ENCODE results near the gene SH2D1B.

The SH2D1B gene

DNA sequence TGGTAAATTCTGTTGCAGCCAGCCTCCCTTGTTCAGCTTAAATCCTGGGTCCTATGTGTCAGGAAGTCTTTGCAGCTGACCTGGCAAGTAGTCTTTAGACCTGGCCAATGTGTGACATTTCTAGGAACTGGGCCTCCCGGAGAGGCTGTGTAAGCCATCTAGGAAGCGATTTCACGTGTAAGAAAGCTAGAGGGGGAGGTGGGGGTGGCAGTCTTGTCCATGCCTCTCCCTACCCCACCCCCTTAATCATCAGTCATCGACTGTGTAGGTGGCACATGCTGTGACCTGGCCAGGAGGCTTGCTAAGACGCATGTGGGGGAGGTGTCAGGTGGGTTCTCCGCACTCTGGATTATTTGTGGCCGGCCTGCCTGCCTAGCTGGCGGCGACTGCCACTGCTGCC is 22.0 kb downstream of the SH2D1B start:
- DNase-seq (ENCODE audit: low read depth), result no peak
- TF ChIP-seq, protein P1, sequence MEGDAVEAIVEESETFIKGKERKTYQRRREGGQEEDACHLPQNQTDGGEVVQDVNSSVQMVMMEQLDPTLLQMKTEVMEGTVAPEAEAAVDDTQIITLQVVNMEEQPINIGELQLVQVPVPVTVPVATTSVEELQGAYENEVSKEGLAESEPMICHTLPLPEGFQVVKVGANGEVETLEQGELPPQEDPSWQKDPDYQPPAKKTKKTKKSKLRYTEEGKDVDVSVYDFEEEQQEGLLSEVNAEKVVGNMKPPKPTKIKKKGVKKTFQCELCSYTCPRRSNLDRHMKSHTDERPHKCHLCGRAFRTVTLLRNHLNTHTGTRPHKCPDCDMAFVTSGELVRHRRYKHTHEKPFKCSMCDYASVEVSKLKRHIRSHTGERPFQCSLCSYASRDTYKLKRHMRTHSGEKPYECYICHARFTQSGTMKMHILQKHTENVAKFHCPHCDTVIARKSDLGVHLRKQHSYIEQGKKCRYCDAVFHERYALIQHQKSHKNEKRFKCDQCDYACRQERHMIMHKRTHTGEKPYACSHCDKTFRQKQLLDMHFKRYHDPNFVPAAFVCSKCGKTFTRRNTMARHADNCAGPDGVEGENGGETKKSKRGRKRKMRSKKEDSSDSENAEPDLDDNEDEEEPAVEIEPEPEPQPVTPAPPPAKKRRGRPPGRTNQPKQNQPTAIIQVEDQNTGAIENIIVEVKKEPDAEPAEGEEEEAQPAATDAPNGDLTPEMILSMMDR (IDR thresholded peaks at IDR 0.05; ENCODE audit: insufficient read depth, low read depth, low read length, missing control alignments), result no peak
- no peak overlapping the region for H3K4me3 ChIP-seq (ENCODE audit: low read depth, low read length)

DNA sequence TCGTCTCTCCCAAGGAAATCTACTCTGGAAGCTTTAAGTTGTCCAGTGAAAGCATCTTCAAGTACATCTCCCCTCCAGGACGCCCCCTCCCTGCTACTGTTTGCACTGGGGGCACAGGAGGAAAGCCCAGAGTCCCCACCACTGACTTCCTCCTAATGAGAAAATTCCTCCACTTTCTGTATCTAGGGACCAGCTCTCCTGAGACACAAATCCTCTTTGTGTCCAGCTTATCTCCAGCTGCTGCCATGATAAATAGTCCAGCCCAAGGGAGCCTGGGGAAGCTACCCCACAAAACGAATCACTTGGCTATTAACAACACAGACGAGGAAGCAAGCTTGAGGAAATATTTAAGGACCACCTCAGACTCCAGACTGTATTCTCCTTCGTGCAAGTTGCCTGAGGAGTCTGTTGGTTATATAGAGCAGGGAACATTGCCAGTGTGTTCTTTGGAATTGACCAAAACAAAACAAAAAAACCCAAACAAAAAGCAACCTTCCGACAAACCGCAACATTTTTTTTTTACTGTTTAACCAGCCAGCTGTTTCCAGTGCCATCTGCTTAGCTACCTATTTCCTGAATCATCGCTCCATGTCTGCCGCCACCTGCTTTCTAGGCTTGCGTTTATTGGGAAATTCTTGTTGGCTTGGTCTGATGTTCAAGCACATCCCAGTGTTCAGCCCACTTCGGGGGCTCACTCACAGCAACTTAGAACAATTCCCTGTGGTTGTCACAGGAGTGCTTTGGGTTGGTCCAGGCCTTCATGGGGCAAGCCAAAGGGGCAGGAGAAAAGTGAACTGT is 22.7 kb downstream of the SH2D1B start:
- H3K4me3 ChIP-seq (ENCODE audit: low read depth, low read length), result no peak overlapping the region
- DNase-seq (ENCODE audit: low read depth), result no peak
- TF ChIP-seq, protein P1 (IDR thresholded peaks at IDR 0.05; ENCODE audit: insufficient read depth, low read depth, low read length, missing control alignments), result no peak

DNA sequence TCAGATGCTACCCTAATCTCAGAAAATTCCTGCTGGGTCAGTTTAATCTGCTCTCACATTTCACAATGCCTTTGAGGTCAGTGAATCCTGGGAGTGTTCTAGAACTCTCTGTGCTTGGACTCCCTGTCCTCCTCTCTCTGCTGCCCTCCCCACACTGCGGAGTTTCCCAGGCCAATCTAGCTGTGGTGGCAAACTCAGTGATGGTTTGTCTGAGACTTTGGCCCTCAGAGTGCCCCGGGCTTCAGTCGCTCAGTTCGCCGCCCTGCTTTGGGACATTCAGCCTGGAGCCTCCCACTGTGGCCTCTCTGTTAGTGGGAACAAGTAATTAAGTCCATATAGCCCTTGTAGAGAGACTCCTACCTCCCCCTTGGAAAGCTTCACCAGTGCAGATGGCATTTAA is 23.3 kb downstream of the SH2D1B start:
- no peak for DNase-seq (ENCODE audit: low read depth)
- TF ChIP-seq, protein P1 (IDR thresholded peaks at IDR 0.05; ENCODE audit: insufficient read depth, low read depth, low read length, missing control alignments), result no peak
- H3K4me3 ChIP-seq (ENCODE audit: low read depth, low read length), result no peak overlapping the region

DNA sequence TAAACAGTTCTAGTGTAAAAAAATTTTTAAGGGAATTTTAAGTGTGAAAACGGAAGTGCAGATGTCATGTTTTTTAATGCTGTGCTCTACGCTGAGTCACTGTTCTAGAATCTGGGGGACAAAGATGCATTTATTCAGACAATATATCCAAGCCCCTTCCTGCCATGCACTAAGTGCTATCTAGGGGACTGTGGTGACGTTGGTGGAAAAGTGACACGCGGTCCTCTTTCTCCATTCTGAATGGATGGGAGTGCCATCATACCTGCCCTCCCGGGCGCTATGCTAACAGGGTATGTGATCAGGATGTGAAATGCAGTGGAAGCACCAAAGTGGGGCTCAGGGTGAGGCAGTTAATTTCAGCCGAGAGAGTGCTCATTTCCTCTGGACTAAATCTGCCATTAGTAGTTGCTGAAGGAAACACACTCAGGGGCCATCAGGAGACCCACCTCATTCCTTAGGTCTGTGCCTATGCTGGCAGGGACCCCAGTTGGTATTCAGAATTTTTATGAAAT is 23.8 kb downstream of the SH2D1B start:
- DNase-seq (ENCODE audit: low read depth), result no peak
- no peak overlapping the region for H3K4me3 ChIP-seq (ENCODE audit: low read depth, low read length)
- TF ChIP-seq, protein P1 (IDR thresholded peaks at IDR 0.05; ENCODE audit: insufficient read depth, low read depth, low read length, missing control alignments), result no peak

DNA sequence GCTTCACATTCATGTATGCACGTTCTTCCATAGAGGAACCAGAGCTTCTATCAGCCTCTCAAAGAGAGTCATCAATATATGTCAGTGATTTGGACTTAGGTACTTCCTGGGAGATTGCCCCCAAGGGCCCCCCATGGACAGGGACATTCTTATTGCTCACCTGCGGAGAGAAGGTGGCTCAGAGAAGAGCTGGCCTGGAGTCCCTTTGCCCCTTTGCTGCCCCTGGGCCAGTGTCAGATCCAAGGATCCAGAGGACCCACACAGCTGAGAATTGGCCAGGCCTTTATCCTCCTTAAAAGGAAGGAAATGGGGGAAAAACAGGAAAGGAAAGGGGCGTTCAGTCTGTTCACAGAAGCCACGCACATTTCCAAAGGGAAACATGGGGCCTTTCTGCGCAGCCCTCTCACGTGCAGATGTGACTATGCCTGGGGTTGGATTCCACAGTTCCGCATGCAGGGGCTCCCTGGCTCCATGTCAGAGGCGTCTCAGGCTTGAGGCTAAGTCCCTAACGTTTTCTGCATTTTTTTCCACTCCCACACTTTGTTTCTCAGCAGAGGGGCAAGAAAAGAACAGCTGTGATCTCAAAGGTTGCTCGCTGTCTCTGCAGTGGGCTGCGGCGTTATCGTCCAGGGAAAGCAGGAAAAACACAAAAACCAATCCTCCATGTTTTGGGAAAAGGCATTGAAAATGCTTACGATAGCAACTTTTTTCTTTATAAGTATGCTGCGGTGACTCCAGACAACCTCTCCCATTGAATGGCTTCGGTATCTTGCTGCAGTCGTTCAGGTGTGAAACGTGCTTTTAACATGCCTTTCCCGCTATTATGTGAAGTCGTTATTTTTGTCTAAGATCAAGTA is 24.5 kb downstream of the SH2D1B start:
- TF ChIP-seq, protein P1 (IDR thresholded peaks at IDR 0.05; ENCODE audit: insufficient read depth, low read depth, low read length, missing control alignments), result no peak
- no peak for DNase-seq (ENCODE audit: low read depth)
- no peak overlapping the region for H3K4me3 ChIP-seq (ENCODE audit: low read depth, low read length)

DNA sequence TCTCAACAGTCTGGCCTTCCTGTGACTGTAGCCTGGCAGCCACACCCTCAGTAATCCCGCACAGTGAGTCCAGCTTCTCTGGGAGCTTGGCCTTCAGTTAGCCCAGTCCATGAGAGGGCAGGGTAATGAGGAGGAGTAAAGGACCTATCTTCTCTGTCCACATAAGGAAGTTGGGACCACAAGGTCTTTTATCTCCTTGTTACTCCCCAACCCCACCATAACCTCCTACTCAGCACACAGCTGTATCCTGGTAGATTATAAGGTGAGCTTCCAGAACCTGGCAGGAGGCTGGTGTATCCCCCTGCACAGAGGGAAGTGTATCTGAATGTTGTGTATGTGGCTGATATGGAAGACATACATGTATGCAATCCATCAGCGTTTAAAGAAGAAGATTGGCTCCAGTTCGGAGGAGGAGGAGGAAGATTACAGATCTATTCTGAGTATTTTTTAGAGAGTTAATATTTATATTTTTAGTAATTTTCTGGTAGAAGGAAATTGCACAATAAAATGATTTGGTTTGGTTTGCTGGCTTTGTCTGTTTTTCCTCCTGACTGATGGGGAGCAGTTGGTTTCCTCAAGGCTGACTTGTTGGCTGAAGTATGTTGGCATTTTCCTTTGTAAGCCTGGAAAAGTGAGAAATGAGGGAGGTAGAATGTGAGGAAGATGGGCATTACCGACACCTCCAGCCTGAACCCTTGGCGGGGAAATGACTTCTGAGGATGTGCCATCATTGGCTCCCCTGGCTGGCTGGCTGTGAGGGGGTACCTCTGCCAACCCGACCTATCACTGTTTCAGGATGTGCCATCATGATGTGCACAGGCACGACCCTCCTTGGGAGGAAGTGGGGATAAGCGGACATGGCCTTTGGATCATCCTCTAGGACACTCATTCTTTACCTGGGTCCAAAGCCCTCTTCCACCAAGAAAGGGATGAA is 25.4 kb downstream of the SH2D1B start:
- DNase-seq (ENCODE audit: low read depth), result no peak
- TF ChIP-seq, protein P1 (IDR thresholded peaks at IDR 0.05; ENCODE audit: insufficient read depth, low read depth, low read length, missing control alignments), result no peak
- no peak overlapping the region for H3K4me3 ChIP-seq (ENCODE audit: low read depth, low read length)
